Neural progenitor cell (in vitro differentiated cells): ENCODE data around the gene CFAP61.
A peak's percentile ranks its signal among the peaks of the same experiment; 100 is the strongest.

Experiments
- EZH2 ChIP-seq: fragments of 200-600 bp; sonication (generic); IDR thresholded peaks from 2 replicates; pipeline ENCODE4 v1.6.1; 2017; ENCODE audit warnings: antibody characterized with exemption, mild to moderate bottlenecking, moderate library complexity
- EZH2phosphoT487 ChIP-seq: fragments of 200-600 bp; sonication (generic); IDR thresholded peaks from 2 replicates; pipeline ENCODE4 v1.6.1; 2017; ENCODE audit warnings: antibody characterized with exemption
- TF ChIP-seq, protein P1 (sequence below): fragments of 200-600 bp; sonication (generic); IDR thresholded peaks from 2 replicates; pipeline ENCODE4 v1.5.1; 2017; ENCODE audit warnings: antibody characterized with exemption, mild to moderate bottlenecking

DNA sequence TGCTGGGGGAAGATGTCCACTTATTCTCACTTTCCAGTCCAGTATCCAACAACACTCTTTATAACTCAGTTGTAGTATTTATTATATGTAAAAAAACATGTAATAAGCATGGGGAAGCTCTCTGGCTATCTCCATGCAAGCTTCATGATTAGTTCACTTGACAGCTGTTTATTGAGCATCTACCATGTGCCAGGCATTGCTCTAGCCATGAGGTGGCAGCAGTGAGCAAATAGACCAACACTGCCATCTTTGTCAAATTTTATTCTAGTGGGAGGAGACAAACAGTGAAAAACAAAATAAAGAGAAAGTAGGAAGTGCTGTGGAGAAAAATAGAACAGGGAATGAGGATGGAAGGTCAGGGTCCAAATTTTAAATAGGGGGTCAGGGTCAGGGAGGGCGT is 131.8 kb downstream of the CFAP61 start:
- TF ChIP-seq EZH2 (no peak), EZH2phosphoT487 (no peak)
- TF ChIP-seq, protein P1, sequence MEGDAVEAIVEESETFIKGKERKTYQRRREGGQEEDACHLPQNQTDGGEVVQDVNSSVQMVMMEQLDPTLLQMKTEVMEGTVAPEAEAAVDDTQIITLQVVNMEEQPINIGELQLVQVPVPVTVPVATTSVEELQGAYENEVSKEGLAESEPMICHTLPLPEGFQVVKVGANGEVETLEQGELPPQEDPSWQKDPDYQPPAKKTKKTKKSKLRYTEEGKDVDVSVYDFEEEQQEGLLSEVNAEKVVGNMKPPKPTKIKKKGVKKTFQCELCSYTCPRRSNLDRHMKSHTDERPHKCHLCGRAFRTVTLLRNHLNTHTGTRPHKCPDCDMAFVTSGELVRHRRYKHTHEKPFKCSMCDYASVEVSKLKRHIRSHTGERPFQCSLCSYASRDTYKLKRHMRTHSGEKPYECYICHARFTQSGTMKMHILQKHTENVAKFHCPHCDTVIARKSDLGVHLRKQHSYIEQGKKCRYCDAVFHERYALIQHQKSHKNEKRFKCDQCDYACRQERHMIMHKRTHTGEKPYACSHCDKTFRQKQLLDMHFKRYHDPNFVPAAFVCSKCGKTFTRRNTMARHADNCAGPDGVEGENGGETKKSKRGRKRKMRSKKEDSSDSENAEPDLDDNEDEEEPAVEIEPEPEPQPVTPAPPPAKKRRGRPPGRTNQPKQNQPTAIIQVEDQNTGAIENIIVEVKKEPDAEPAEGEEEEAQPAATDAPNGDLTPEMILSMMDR = peak; percentile 24
